ENCODE results near the gene PSMG2.

DNA sequence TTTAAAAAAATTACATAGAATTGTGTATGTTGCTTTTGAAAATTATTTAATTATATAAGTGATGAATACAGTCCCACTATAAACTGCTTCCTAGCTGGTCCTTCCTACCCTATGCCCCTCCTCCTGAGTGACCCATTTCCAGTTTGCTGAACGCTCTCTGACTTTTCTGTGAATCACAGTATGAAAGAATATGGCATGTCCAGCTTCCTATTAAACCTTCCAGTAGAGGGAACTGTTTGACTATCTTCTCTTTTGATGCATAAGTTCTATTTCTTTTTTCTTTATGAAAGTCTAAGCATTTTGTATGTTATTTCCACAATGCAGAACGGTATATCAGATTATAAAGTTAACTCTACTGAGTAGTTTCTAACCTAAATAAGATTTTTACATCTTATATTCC, 41.3 kb downstream of the PSMG2 start:
- TF ChIP-seq POLR2AphosphoS5 (IDR thresholded peaks at IDR 0.05; ENCODE audit: low read depth, low read length), result no peak
- TF ChIP-seq, protein P1, sequence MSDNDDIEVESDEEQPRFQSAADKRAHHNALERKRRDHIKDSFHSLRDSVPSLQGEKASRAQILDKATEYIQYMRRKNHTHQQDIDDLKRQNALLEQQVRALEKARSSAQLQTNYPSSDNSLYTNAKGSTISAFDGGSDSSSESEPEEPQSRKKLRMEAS (IDR thresholded peaks at IDR 0.05), result no peak
- no peak for TF ChIP-seq POLR2A (IDR thresholded peaks at IDR 0.05; ENCODE audit: borderline replicate concordance, extremely low read depth, insufficient read depth, insufficient read length)
- no peak for TF ChIP-seq JUND (IDR thresholded peaks at IDR 0.05)
- TF ChIP-seq ZFX (IDR thresholded peaks at IDR 0.05), result no peak
- TF ChIP-seq, protein P2, sequence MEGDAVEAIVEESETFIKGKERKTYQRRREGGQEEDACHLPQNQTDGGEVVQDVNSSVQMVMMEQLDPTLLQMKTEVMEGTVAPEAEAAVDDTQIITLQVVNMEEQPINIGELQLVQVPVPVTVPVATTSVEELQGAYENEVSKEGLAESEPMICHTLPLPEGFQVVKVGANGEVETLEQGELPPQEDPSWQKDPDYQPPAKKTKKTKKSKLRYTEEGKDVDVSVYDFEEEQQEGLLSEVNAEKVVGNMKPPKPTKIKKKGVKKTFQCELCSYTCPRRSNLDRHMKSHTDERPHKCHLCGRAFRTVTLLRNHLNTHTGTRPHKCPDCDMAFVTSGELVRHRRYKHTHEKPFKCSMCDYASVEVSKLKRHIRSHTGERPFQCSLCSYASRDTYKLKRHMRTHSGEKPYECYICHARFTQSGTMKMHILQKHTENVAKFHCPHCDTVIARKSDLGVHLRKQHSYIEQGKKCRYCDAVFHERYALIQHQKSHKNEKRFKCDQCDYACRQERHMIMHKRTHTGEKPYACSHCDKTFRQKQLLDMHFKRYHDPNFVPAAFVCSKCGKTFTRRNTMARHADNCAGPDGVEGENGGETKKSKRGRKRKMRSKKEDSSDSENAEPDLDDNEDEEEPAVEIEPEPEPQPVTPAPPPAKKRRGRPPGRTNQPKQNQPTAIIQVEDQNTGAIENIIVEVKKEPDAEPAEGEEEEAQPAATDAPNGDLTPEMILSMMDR (IDR thresholded peaks at IDR 0.05 in 2 of 3, conservative IDR thresholded peaks at IDR 0.05 in 1 of 3; ENCODE audit: borderline replicate concordance in 1 of 3, insufficient read depth in 1 of 3, low read depth in 2 of 3, low read length in 2 of 3), result peak; percentile 36 to 71 (median 66)
- TF ChIP-seq ATF3 (IDR thresholded peaks at IDR 0.05), result no peak
- no peak for TF ChIP-seq CEBPB (IDR thresholded peaks at IDR 0.05; ENCODE audit: low read depth)
- TF ChIP-seq EZH2 (IDR thresholded peaks at IDR 0.05), result no peak
- TF ChIP-seq ZNF274 (IDR thresholded peaks at IDR 0.05; ENCODE audit: low read depth, low read length), result no peak
- TF ChIP-seq SP1 (IDR thresholded peaks at IDR 0.05; ENCODE audit: low read depth), result no peak
